Skeletal muscle cell (primary cell): ENCODE results near the gene ELFN1.

Experiments used
- DNase-seq: peaks from one replicate; pipeline ENCODE4 v3.0.0-alpha.2; 2010; ENCODE audit warnings: low read depth
- H3K4me3 ChIP-seq: 2 replicates; pipeline ENCODE4 v1.5.1; 2011; ENCODE audit warnings: low read depth, mild to moderate bottlenecking, control low read depth, low read length, moderate library complexity

Gene ELFN1

DNA sequence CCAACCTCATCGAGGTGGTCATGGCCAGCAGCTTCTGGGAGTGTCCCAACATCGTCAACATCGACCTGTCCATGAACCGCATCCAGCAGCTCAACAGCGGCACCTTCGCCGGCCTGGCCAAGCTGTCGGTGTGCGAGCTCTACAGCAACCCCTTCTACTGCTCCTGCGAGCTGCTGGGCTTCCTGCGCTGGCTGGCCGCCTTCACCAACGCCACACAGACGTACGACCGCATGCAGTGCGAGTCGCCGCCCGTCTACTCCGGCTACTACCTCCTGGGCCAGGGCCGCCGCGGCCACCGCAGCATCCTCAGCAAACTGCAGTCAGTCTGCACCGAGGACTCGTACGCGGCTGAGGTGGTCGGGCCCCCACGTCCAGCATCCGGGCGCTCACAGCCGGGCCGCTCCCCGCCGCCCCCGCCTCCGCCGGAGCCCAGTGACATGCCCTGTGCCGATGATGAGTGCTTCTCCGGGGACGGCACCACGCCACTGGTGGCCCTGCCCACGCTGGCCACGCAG, 75.0 kb downstream of the ELFN1 start:
- no peak overlapping the region for H3K4me3 ChIP-seq
- no peak for DNase-seq

DNA sequence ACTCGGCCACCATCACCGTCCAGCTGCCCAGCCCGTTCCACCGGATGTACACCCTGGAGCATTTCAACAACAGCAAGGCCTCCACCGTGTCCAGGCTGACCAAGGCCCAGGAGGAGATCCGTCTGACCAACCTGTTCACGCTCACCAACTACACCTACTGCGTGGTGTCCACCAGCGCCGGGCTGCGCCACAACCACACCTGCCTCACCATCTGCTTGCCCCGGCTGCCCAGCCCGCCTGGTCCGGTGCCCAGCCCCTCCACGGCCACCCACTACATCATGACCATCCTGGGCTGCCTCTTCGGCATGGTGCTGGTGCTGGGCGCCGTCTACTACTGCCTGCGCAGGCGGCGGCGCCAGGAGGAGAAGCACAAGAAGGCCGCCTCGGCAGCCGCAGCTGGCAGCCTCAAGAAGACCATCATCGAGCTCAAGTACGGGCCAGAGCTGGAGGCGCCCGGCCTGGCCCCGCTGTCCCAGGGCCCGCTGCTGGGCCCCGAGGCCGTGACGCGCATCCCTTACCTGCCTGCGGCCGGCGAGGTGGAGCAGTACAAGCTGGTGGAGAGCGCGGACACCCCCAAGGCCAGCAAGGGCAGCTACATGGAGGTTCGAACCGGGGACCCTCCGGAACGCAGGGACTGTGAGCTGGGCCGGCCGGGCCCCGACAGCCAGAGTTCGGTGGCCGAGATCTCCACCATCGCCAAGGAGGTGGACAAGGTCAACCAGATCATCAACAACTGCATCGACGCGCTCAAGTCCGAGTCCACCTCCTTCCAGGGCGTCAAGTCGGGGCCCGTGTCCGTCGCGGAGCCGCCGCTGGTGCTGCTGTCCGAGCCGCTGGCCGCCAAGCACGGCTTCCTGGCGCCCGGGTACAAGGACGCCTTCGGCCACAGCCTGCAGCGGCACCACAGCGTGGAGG, 75.8 kb downstream of the ELFN1 start:
- H3K4me3 ChIP-seq, result no peak overlapping the region
- no peak for DNase-seq

DNA sequence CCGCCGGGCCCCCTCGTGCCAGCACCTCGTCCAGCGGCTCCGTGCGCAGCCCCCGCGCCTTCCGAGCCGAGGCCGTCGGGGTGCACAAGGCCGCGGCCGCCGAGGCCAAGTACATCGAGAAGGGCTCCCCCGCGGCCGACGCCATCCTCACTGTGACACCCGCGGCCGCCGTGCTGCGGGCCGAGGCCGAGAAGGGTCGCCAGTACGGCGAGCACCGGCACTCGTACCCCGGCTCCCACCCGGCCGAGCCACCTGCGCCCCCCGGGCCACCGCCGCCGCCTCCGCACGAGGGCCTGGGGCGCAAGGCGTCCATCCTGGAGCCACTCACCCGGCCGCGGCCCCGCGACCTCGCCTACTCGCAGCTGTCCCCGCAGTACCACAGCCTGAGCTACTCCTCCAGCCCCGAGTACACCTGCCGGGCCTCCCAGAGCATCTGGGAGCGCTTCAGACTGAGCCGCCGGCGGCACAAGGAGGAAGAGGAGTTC, 76.5 kb downstream of the ELFN1 start:
- H3K4me3 ChIP-seq, result no peak overlapping the region
- DNase-seq, result no peak

DNA sequence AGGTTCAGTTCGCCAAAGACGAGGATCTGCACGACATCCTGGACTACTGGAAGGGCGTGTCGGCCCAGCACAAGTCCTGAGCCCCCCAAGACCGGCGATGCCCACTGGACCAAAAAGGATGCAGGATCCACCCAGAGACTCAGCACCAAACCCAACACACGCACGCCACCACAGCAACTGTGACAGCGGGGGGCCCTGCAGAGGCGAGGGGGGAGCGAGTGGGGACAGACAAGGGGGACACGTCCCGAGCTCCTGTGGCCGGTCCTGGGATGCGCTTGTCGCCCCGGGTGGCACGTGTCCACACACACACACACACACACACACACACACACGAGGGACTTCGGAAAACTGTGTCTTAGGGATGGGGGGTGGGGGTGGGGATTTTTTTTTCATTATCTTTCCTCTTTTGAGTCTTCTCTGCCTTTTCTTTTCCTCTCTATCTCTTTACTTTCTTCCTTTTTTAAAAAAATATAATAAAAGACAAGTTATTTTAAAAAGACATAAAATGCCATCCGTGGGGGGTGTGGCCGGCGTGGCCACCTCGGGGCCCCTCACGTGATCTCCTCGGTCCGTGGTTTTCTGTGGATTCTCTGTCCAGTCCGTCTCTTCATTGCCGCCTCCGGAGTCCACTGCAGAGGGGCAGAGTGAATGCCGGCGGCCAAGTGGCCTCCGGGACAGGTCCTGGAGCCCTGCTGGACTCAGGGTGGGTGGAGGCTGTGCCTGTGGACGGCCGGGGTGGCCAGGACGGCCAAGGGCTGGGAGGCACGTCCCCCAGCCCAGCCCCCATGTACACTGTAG, 77.1 kb downstream of the ELFN1 start:
- DNase-seq, result no peak
- no peak overlapping the region for H3K4me3 ChIP-seq

DNA sequence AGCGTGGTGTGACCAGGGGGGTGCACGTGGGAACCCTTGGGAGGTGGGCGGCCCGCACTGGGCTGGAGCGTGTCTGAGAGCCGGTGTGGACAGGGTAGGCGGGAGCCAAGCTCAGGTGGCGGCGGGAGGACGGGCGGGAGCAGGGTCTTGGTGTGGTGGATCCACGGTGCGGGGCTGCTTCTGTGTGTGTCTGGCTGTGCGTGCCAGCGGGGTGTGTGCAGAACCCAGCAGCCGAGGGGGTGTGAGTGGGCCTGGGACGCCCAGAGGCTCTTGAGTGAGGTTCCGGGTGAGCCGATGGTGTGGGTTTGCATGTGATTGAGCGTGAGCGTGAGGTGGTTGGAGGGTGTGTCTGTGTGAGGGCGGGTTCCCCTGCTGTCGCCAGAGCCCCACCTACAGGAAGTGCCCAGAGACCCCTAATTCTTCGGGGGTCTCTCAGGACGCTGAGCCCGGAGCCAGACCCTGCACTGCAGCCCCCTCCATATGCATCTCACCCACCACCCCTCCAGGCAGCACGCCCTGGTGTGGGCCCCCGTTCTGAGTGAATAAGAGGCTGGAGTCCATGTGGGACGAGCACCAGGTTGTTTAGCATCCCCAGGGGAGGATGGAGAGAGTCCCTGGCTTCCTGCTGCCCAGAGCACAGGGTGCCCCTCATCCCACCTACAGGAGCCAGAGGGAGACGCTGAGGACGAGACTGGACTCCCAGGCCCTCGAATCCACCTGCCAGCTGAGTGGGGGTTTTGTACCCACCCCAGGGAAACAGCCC, 78.2 kb downstream of the ELFN1 start:
- DNase-seq, result no peak
- no peak overlapping the region for H3K4me3 ChIP-seq

DNA sequence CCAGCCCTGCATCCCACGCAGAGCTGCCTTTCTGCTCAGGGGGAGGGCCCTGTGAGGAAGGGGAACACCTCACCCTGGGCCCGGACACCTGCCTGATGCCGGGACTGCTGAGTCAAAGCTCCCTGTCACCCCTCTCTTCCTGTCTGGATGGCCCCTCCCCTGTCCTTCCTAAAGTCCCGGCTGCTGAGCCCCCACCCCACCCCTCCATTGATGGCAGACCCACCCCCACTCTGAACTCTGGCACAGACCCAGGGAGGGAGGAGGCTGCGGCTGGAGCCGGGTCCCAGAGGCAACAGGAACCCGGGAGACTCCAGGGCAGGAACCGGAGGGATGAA, 78.7 kb downstream of the ELFN1 start:
- DNase-seq, result no peak
- H3K4me3 ChIP-seq, result no peak overlapping the region

DNA sequence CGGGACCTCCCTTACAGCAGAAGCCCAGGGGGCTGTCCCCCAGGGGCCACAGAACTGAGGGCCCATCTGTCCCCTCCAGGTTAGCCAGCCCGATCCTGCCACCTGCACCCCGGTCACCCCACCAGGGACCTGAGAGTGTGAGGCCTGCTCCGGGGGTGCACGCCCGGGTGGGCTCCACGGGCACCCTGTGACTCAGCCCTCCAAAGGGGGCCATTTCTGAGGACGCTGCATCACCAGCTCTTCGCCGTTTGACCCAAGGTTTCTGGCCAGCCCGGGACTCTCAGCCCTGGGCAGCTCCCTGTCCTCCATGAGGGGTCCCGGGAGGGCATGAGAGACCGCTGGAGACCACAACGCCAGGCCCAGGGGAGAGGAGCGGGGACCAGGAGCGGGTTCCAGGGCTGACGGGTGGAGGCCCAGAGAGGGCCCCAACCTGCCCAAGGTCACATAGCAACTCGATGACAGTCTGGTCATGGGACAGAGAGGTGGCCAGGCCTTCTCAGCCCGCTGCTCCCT, 79.3 kb downstream of the ELFN1 start:
- no peak for DNase-seq
- H3K4me3 ChIP-seq, result no peak overlapping the region

DNA sequence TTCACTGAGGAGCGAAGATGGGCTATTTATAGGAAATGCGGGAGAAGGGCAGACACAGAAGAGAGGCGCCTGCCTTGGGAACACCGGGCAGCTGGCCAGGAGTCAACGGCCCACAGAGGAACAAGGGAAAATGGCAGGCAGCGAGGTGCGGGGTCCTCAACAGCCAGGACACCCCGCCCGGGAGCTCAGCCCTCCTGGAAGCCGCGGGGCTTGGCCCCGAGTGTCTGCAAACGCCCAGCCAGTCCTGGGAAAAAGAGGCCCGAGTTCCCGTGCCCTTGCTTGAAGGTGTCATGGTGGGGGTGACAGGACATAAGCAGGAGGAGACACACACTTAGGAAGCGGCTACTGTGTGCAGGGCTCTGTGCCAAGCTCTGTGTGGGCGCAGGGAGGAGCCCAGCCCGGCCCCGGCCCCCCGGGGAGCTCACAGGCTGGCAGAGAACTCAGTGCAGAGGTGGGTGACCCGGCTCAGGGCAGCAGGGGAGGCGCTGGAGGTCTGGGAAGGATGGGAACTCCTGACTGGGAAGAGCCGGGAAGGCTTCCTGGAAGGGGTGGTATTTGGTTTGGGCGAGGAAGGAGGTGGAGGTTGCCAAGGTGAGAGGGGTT, 79.9 kb downstream of the ELFN1 start:
- no peak for DNase-seq
- no peak overlapping the region for H3K4me3 ChIP-seq

DNA sequence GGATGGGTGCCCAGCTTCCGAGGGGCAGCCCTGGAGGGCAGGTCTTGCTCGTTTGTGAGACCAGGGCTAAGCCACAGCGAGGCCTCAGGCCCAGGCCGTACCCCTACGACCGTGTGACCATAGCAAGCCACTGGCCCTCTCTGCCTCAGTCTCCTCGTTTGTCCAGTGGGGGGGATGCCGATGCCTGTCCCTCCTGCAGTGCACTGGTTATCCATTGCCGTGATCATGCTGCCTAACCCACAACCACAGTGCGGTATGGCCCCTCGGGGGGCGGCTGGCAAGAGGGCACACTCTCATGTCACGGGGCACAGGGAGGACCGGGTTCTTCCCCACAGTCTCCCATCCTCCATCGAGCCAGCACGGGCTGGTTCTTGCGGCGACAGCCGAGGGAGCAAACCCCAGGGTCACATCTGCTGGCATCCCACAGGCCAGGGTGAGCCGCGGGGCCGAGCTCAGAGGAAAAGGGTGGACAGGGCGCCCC, 80.5 kb downstream of the ELFN1 start:
- DNase-seq, result no peak
- H3K4me3 ChIP-seq, result no peak overlapping the region

DNA sequence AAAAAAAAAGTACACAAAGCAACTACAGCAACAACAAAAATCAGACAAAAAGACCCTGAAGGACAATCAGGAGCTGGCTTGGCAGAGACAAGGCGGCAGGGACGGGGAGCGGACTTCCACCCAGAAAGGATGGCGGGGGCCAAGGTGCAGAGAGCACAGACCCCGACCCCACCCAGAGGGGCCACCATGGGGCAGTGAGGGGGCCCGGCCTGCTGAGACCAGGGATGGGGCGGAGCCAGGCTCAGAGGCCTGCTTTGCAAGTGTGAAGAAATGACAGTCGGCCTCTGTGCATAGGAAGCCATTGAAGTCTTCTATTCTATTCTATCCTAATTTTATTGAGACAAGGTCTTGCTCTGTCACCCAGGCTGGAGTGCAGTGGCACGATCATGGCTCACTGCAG, 82.0 kb downstream of the ELFN1 start:
- no peak for DNase-seq
- H3K4me3 ChIP-seq, result no peak overlapping the region

DNA sequence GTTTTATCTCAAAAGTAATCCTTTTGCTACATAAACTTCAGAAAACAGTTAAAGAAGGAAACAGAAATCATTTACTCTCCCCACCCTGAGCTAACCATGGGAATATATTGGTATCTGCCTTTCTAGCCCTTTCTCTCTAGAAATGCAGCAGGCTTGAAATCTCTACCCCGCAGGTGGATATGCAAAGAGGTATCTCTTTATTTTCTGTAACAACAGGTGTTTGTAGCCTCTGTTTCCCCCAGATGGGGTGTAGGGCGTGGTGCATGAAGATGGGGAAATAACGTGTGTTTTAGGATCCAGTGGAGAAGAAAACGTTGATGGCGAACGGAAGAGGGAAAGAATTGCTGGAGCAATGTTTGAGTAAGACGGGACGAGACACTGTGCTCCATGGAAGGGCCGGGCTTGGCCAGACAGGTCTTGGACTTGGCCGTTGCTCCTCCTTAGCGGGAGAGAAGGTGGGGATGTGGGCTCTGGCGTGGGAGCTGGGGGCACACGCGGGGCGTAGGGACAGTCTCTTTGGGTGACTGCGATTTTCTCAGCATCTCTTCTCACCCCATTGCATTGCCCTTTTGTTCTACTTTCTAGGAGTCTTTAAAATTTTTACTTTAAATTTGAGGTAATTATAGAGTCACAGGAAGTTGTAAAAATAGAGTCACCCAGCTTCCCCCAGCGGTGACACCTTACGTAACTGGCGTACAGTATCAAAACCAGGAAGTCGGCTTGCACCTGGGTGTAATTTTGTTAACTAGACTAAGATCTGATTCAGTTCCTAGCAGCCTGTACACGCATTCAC, 82.9 kb downstream of the ELFN1 start:
- H3K4me3 ChIP-seq, result no peak overlapping the region
- no peak for DNase-seq

DNA sequence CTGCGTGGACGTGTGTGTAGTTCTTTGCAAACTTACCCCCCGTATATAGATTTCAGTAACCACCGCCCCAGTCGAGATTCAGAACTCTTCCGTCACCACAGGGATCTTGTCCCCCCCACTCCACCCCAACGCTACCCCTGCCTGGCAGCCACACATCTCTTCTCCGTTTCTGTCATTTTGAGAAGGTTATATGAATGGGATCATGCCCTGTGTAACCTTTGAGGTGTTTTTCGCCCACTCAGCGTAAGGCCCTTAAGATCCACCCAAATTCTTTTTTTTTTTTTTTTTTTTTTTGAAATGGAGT, 83.4 kb downstream of the ELFN1 start:
- no peak for DNase-seq
- H3K4me3 ChIP-seq, result no peak overlapping the region

DNA sequence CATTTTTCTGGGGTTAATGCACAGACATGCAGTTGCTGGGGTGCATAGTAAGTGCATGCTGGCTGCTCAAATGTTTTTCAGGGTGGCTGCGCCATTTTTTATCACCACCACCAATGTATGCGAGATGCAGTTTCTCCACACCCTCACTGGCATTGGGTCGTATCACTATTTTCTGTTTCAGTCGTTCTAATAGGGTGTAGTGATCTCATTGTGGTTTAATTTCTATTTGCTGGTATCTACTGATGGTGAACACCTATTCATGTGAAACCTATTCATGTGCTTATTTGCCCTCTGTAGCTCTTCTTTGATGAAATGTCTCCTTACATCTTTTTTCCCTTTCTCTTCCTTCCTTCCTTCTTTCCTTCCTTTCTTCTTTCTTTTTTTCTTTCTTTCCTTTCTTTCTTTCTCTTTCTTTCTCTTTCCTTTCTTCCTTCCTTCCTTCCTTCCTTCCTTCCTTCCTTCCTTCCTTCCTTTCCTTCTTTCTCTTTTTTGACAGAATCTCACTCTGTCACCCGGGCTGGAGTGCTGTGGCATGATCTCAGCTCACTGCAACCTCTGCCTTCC, 84.3 kb downstream of the ELFN1 start:
- no peak overlapping the region for H3K4me3 ChIP-seq
- no peak for DNase-seq

DNA sequence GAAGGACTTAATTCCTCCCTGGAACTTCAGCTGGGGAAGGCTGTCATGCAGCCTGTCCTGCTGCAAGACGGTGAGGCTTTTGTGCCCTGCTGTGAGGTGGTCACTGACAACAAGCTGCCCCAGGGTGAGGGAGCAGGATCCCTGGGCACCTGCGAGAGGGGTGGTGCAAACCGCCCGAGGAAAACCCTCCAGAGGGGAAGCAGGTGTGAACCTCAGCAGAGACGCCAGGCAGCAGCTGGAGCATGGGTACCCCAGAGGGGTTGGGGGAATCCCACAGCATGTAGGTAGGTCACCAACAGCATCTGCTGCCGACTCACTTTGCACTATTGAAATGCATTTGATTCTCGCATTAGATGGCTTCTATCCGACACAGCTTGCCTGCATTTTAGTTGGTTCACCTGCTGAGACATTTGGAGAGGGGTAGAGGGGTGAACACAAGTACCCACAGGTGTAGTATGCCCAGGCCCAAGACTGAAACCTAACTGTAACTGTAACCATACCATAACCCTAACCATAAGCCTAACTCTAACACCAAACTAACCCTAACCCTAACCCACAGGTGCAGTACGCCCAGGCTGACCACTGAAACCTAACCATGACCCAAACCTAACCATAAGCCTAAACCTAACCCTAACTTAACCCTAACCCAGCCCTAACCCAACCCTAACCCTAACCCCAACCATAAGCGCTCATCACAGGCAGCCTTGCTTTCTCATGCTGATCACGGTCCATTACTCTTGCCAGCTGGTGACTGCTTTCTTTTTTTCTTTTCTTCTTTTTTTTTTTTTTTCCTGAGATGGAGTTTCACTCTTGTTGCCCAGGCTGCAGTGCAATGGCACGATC, 85.9 kb downstream of the ELFN1 start:
- no peak for DNase-seq

DNA sequence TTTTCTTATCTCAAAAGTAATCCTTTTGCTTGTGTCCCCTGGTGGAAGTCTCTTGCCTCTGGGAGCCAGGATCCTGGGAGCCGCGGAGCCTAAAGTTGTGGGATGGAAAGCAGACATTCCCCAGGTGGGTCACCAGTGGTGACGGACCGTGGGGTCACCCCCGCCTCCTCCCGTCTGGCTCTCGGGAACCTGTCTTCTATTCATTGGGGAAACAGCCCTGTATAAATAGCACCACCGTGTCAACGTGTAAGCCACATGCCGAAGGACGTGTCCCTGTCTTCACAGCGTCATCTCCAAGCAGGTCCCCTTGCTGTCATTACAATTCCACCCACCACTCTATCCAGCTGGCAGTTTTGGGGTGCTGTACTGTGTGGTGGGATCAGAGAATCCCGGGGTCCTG, 87.5 kb downstream of the ELFN1 start:
- no peak for DNase-seq
- no peak overlapping the region for H3K4me3 ChIP-seq

More for the DNA sequence above, 85.9 kb downstream of the ELFN1 start:
- no peak overlapping the region for H3K4me3 ChIP-seq

DNA sequence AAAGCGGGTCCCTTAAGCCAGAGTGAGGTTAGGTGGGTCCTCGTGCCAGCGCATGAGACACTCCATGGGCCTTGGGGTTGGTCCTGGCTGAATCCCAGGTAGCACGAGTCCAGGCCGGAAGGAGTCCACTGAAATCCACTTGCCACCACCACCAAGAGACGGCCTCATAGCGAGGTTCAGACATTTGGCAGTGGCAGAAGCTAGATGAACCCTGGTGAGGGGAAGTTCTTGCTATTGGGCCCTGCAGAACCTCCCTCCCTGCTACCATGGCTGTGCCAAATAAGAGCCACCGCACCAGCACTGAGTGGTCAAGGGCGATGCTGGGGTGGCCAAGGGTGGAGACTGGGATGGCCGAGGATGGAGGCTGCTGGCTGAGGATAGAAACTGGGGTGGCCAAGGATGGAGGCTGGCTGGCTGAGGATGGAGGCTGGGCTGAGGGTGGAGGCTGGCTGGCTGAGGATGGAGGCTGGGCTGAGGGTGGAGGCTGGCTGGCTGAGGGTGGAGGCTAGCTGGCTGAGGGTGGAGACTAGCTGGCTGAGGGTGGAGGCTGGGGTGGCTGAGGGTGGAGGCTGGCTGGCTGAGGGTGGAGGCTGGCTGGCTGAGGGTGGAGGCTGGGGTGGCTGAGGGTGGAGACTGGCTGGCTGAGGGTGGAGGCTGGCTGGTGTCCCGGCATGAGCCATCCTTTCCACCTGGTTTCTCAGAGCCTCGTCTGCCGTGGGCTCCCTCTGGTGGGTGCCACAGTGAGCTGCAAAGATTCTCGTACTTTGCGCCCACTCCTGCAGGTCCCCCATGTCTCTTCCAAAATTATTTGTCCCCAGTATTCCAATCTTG, 88.2 kb downstream of the ELFN1 start:
- no peak overlapping the region for H3K4me3 ChIP-seq

More for the DNA sequence above, 88.2 kb downstream of the ELFN1 start:
- no peak for DNase-seq
